HFF-Myc (cell line): ENCODE data around the gene ASCL5.

Experiments used
- DNase-seq: peaks from one replicate; pipeline ENCODE4 v3.0.0-alpha.2; 2011; ENCODE audit warnings: low read depth; ENCODE audit errors: extremely low read depth
- H3K4me3 ChIP-seq: replicated peaks from 2 replicates; pipeline ENCODE4 v1.5.1; 2011; ENCODE audit warnings: low read depth, mild to moderate bottlenecking, control low read depth, low read length
- CTCF ChIP-seq: IDR thresholded peaks from 2 replicates; pipeline ENCODE4 v1.5.1; 2012; ENCODE audit warnings: mild to moderate bottlenecking, low read depth, low read length, control low read depth; ENCODE audit errors: missing control alignments

Gene ASCL5

GRCh38 chr1:201153474-201154388, 26.7 kb upstream of the ASCL5 start:
- no peak for TF ChIP-seq CTCF
- no peak for DNase-seq
- H3K4me3 ChIP-seq: peak overlapping the region; percentile 71

- DNase-seq: no peak
- no peak overlapping the region for H3K4me3 ChIP-seq
- TF ChIP-seq CTCF: peak; percentile 43
Measured at GRCh38 chr1:201149400-201149799, 22.4 kb upstream of the ASCL5 start.

- DNase-seq: no peak
- H3K4me3 ChIP-seq: no peak overlapping the region
- TF ChIP-seq CTCF: no peak
Measured at GRCh38 chr1:201147396-201148015, 20.5 kb upstream of the ASCL5 start.

GRCh38 chr1:201146626-201147390, 19.8 kb upstream of the ASCL5 start:
- H3K4me3 ChIP-seq: no peak overlapping the region
- DNase-seq: no peak
- no peak for TF ChIP-seq CTCF

- no peak for TF ChIP-seq CTCF
- no peak overlapping the region for H3K4me3 ChIP-seq
- no peak for DNase-seq
Measured at GRCh38 chr1:201145816-201146215, 18.8 kb upstream of the ASCL5 start.

GRCh38 chr1:201145132-201145531, 18.1 kb upstream of the ASCL5 start:
- no peak for TF ChIP-seq CTCF
- DNase-seq: no peak
- no peak overlapping the region for H3K4me3 ChIP-seq
